Measurements from ENCODE around the gene TMEM223.

GRCh38 chr11:62804310-62805075 lies 12.7 kb upstream of the TMEM223 start:
- no peak for TF ChIP-seq POLR2A (IDR thresholded peaks at IDR 0.05)
- TF ChIP-seq, protein P1, sequence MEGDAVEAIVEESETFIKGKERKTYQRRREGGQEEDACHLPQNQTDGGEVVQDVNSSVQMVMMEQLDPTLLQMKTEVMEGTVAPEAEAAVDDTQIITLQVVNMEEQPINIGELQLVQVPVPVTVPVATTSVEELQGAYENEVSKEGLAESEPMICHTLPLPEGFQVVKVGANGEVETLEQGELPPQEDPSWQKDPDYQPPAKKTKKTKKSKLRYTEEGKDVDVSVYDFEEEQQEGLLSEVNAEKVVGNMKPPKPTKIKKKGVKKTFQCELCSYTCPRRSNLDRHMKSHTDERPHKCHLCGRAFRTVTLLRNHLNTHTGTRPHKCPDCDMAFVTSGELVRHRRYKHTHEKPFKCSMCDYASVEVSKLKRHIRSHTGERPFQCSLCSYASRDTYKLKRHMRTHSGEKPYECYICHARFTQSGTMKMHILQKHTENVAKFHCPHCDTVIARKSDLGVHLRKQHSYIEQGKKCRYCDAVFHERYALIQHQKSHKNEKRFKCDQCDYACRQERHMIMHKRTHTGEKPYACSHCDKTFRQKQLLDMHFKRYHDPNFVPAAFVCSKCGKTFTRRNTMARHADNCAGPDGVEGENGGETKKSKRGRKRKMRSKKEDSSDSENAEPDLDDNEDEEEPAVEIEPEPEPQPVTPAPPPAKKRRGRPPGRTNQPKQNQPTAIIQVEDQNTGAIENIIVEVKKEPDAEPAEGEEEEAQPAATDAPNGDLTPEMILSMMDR (IDR thresholded peaks at IDR 0.05) = no peak
- TF ChIP-seq POLR2AphosphoS5 (IDR thresholded peaks at IDR 0.05) = no peak
